Spleen (tissue), 11 donors: ENCODE results near the gene KLK5. TPM values are rescaled to one million over a fixed set of nuclear protein-coding genes. Genes with fewer than 3 reads are reported as not detected.
"Not testable (repeated sequence)": the region's sequence is repeated elsewhere in the genome, so short reads cannot be mapped to it uniquely, and the experiment has no call there.

Experiments
- DNase-seq: peaks from one replicate; pipeline ENCODE4 v3.0.0-alpha.2; 2020
- H3K27ac ChIP-seq, 8 donors: fragments of 200-600 bp; sonication (generic) in 7 of 8; 1 replicate in 4 of 8; 2 replicates in 4 of 8; pipeline versions ENCODE4 v1.5.0 to v1.8.0; 2016 to 2021; ENCODE audit warnings: inconsistent platforms in 4 of 8, mild to moderate bottlenecking in 4 of 8, moderate library complexity in 1 of 8
- H3K27me3 ChIP-seq, 7 donors: fragments of 200-600 bp; sonication (generic) in 6 of 7; replicated peaks in 1 of 7; 1 replicate in 4 of 7; 2 replicates in 3 of 7; pipeline versions ENCODE4 v1.5.0 to v1.8.0; 2016 to 2021; ENCODE audit warnings: inconsistent platforms in 3 of 7, mild to moderate bottlenecking in 1 of 7
- H3K36me3 ChIP-seq, 6 donors: fragments of 200-600 bp; sonication (generic) in 5 of 6; 1 replicate in 4 of 6; 2 replicates in 2 of 6; pipeline versions ENCODE4 v1.5.0 to v1.8.0; 2016 to 2021; ENCODE audit warnings: inconsistent platforms in 2 of 6
- H3K4me1 ChIP-seq, 6 donors: fragments of 200-600 bp; sonication (generic) in 5 of 6; 1 replicate in 3 of 6; 2 replicates in 3 of 6; pipeline versions ENCODE4 v1.5.0 to v1.8.0; 2016 to 2021; ENCODE audit warnings: inconsistent platforms in 3 of 6
- H3K4me3 ChIP-seq, 8 donors: fragments of 200-600 bp; sonication (generic) in 7 of 8; 1 replicate in 4 of 8; 2 replicates in 4 of 8; pipeline versions ENCODE4 v1.5.0 to v1.8.0; 2016 to 2021; ENCODE audit warnings: inconsistent platforms in 4 of 8, mild to moderate bottlenecking in 4 of 8, moderate library complexity in 2 of 8
- H3K9me3 ChIP-seq, 8 donors: fragments of 200-600 bp; sonication (generic) in 7 of 8; 1 replicate in 4 of 8; 2 replicates in 4 of 8; pipeline versions ENCODE4 v1.5.0 to v1.8.0; 2016 to 2021; ENCODE audit warnings: inconsistent platforms in 4 of 8
- CTCF ChIP-seq, 11 experiments: fragments of 200-600 bp in 7 of 11; fragments of 450-650 bp in 4 of 11; sonication (generic) in 4 of 11; IDR thresholded peaks in 8 of 11; conservative IDR thresholded peaks in 3 of 11; 1 replicate in 7 of 11; 2 replicates in 4 of 11; pipeline versions ENCODE4 v1.4.0 to v1.8.0; 2016 to 2021; ENCODE audit warnings: antibody characterized with exemption in 11 of 11, inconsistent platforms in 4 of 11, mild to moderate bottlenecking in 1 of 11
- POLR2A ChIP-seq, 3 donors: fragments of 450-650 bp; IDR thresholded peaks; one replicate each; pipeline ENCODE4 v1.5.1; 2017; ENCODE audit warnings: antibody characterized with exemption in 3 of 3, mild to moderate bottlenecking in 1 of 3
- POLR2AphosphoS5 ChIP-seq, 3 donors: sonication (generic); formaldehyde crosslinking; IDR thresholded peaks; one replicate each; pipeline ENCODE4 v1.5.1; 2017; ENCODE audit warnings: antibody characterized with exemption in 3 of 3
- WGBS, 5 donors: extraction: QIAGEN DNeasy Blood & Tissue Kit in 3 of 5; methylation state at CpG; one replicate each; pipeline versions ENCODE4 v1.1.5 to v1.1.7; 2013 to 2018; 5-methylcytosine and 5-hydroxymethylcytosine counted together
- intact Hi-C: fragments of 100-400 bp; cut with DNase I; formaldehyde crosslinking; loops from one replicate; pipeline ENCODE4 v1.15.0; 2023; ENCODE audit warnings: low total_unique reads
- polyA plus RNA-seq, 3 donors: library from polyadenylated mRNA; stranded (reverse); fragments of 200-250 nt; gene quantifications; one replicate each; pipeline ENCODE4 v1.2.1, GENCODE V29; 2013
- total RNA-seq, 7 donors: library from RNA; depleted of rRNA in 3 of 7; stranded (reverse); fragments of >200 nt in 3 of 7; fragmentation: NEBNext Ultra II Directional in 4 of 7; extraction: Animal tissue kit (Norgen Biotek cat#: 25700) in 4 of 7; gene quantifications; one replicate each; pipeline versions ENCODE4 v1.1.0 to v1.2.1, GENCODE V29; 2016 to 2021
- donor health status: healthy with polysubstance abuse.
- donor health status: DM: no; HTN: no; CAD: no; lungs with moderate emphysema.
- donor health status: DM: no; HTN: no; CAD: no.
- donor health status: Bipolar disorder and iron deficiency.
- donor health status: healthy.
- donor health status: DM: no; HTN: no; CAD: no.
- donor health status: DM: yes; HTN: yes; CAD: no.

KLK5 gene
- total and polyA plus RNA-seq, 10 donors: 0.13 to 0.79 TPM; not detected in 8

GRCh38 chr19:50992666-50993035 is 39.8 kb upstream of the KLK5 start:
- WGBS, 5 donors: 60 to 83% (median 72%) methylated on average over 2 of the region's 2 CpGs
- H3K9me3 ChIP-seq: peaks cover 0 to 9% (median 4%) of the 10 kb centered on the region in 8 donors
- no peaks in the 10 kb centered on the region for H3K36me3 ChIP-seq
- intact Hi-C loops: no loop called here
- no peaks in the 10 kb centered on the region for H3K4me1 ChIP-seq
- H3K27ac ChIP-seq: no peak overlapping the region
- no peak overlapping the region for H3K4me3 ChIP-seq
- TF ChIP-seq POLR2AphosphoS5 (IDR thresholded peaks at IDR 0.05): no peak
- TF ChIP-seq CTCF (IDR thresholded peaks at IDR 0.05 in 8 of 11, conservative IDR thresholded peaks at IDR 0.05 in 3 of 11): no peak
- no peak for TF ChIP-seq POLR2A (IDR thresholded peaks at IDR 0.05)
- peaks cover 0 to 39% (median 0%) of the 10 kb centered on the region in 7 donors for H3K27me3 ChIP-seq
- DNase-seq: no peak

GRCh38 chr19:50984416-50984815 is 31.6 kb upstream of the KLK5 start:
- H3K27me3 ChIP-seq: peaks cover 0 to 75% (median 0%) of the 10 kb centered on the region in 7 donors
- 78 to 86% (median 84%) methylated on average over 14 of the region's 14 CpGs for WGBS, 5 donors
- H3K4me1 ChIP-seq, intact Hi-C loops, H3K36me3 ChIP-seq, H3K27ac ChIP-seq, H3K9me3 ChIP-seq, H3K4me3 ChIP-seq, DNase-seq: not testable (repeated sequence)

GRCh38 chr19:50983625-50984292 is 30.9 kb upstream of the KLK5 start, which contains the start of gene KLK7:
TSS of gene KLK7 (minus strand) at chr19:50983917. CDS start at chr19:50982399, 1,518 bp downstream.
- DNase-seq: no peak
- intact Hi-C loops: no loop called here
- Histone ChIP-seq H3K9me3 (no peaks in the 10 kb centered on the region), H3K4me3 (no peak within 1 kb of the TSS), H3K4me1 (no peaks in the 10 kb centered on the region), H3K36me3 (no peaks in the 10 kb centered on the region), H3K27ac (no peak within 1 kb of the TSS), H3K27me3 (peaks cover 0 to 75% (median 0%) of the 10 kb centered on the region in 7 donors)
- TF ChIP-seq POLR2AphosphoS5 (IDR thresholded peaks at IDR 0.05): no peak
- no peak for TF ChIP-seq POLR2A (IDR thresholded peaks at IDR 0.05)
- TF ChIP-seq CTCF (IDR thresholded peaks at IDR 0.05 in 8 of 11, conservative IDR thresholded peaks at IDR 0.05 in 3 of 11): no peak
- 16 to 32% (median 21%) methylated on average over 27 to 28 of the region's 28 CpGs for WGBS, 5 donors

GRCh38 chr19:50982186-50982585 is 29.3 kb upstream of the KLK5 start:
- no peak for TF ChIP-seq POLR2AphosphoS5 (IDR thresholded peaks at IDR 0.05)
- no peak for TF ChIP-seq CTCF (IDR thresholded peaks at IDR 0.05 in 8 of 11, conservative IDR thresholded peaks at IDR 0.05 in 3 of 11)
- no peak for TF ChIP-seq POLR2A (IDR thresholded peaks at IDR 0.05)
- 80 to 85% (median 82%) methylated on average over 4 of the region's 4 CpGs for WGBS, 5 donors
- Histone ChIP-seq H3K9me3 (no peaks in the 10 kb centered on the region), H3K4me3 (no peak overlapping the region), H3K36me3 (no peaks in the 10 kb centered on the region), H3K4me1 (no peaks in the 10 kb centered on the region), H3K27ac (no peak overlapping the region), H3K27me3 (peaks cover 0 to 70% (median 0%) of the 10 kb centered on the region in 7 donors)
- DNase-seq: no peak
- intact Hi-C loops: no loop called here
